BLaER1 (cell line): ENCODE data around the gene OSBPL6.
"Not testable (repeated sequence)": the region's sequence is repeated elsewhere in the genome, so short reads cannot be mapped to it uniquely, and the experiment has no call there.

Experiments
- H3K27ac ChIP-seq: shearing (Covaris generic); formaldehyde crosslinking; 2 replicates; pipeline ENCODE4 v1.8.1; 2022
- H3K27me3 ChIP-seq: shearing (Covaris generic); formaldehyde crosslinking; 2 replicates; pipeline ENCODE4 v1.8.1; 2022
- H3K36me3 ChIP-seq: shearing (Covaris generic); formaldehyde crosslinking; 2 replicates; pipeline ENCODE4 v1.8.1; 2022
- H3K4me1 ChIP-seq: shearing (Covaris generic); formaldehyde crosslinking; 2 replicates; pipeline ENCODE4 v1.8.1; 2022
- H3K4me2 ChIP-seq: shearing (Covaris generic); formaldehyde crosslinking; 2 replicates; pipeline ENCODE4 v1.8.1; 2022
- H3K4me3 ChIP-seq: shearing (Covaris generic); formaldehyde crosslinking; 2 replicates; pipeline ENCODE4 v1.8.1; 2022
- H3K9ac ChIP-seq: shearing (Covaris generic); formaldehyde crosslinking; 2 replicates; pipeline ENCODE4 v1.8.1; 2022
- H3K9me3 ChIP-seq: shearing (Covaris generic); formaldehyde crosslinking; 2 replicates; pipeline ENCODE4 v1.8.1; 2022
- H4K20me1 ChIP-seq: shearing (Covaris generic); formaldehyde crosslinking; 2 replicates; pipeline ENCODE4 v1.8.1; 2022
- Cebpa-rat ChIP-seq: shearing (Covaris generic); IDR thresholded peaks from 2 replicates; pipeline ENCODE4 v1.8.1; 2022

OSBPL6 gene

DNA sequence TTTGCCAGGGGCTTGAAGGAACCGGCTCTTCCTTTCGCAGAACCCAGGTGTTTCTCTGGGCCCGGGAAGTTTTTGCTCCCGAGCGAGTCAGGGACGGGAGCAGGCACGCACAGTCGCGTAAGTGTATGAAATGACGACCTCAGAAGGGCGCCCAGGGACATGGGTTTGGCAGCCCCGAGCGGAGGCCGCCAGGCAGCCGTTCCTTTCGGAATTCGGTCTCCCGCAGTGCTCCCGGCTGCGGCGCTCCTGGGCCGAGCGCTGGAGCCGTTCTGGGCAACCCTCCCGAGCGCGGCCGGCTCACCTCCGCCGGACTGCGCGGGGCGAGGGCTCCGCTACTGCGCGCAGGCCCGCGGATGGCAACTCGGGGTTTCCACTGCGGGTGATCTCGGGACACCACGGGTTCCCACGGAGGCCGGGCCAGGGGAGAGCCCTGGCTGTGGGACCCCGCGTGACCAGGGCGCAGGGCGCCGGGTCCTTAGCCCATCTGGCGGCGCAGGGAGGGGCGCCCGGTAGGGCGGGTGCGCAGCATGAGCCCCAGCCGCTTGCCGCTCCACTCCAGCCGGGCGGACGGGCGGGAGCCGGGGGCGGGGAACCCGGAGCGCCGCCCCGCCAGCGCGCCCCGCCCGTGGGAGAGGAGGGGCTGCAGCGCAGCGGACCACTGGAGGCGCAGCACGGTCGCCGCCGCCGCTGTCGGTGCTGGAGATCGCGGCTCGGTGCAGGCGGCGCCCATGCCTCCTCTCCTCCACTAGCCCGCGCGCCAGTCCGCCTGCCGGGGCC lies at the start of gene OSBPL6:
TSS of gene OSBPL6 (plus strand) at position 690 of the 777 bp plus-strand sequence. CDS start 111,673 bp downstream, outside the sequence.
- peak within 1 kb of the TSS; percentile 89 for H3K4me3 ChIP-seq
- H3K9me3 ChIP-seq: no peaks in the 10 kb centered on the region
- H3K4me2 ChIP-seq: peak within 1 kb of the TSS; percentile 98
- peaks cover 15% of the 10 kb centered on the region for H4K20me1 ChIP-seq
- H3K4me1 ChIP-seq: peaks cover 8% of the 10 kb centered on the region; the same call in 1 of the 2 replicates
- H3K27ac ChIP-seq: no peak within 1 kb of the TSS
- TF ChIP-seq Cebpa-rat: no peak
- H3K36me3 ChIP-seq: no peaks in the 10 kb centered on the region
- H3K27me3 ChIP-seq: peaks cover 47% of the 10 kb centered on the region
- peak within 1 kb of the TSS; percentile 73 for H3K9ac ChIP-seq

DNA sequence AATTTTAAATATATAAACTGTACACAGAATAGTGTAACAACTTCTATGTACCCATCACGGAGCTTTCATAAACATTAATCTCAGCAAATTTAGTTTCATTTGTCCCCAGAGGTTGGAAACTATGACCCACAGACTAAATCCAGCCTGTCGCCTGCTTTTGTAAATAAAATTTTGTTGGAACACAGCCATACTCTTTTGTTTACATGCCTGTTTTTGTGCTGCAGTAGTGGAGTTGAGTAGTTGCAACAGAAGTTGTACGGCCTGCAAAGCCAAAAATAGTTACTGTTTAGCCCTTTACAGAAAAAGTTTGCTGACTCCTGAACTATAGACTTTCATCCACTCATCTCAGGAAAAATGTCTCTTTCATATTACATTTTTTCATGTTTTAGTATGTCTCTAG lies 42.3 kb upstream of the OSBPL6 start:
- Histone ChIP-seq H3K9ac (no peak overlapping the region), H4K20me1 (no peaks in the 10 kb centered on the region), H3K9me3 (peaks cover 17% of the 10 kb centered on the region), H3K4me2 (no peak overlapping the region), H3K4me1 (no peaks in the 10 kb centered on the region), H3K27ac (no peak overlapping the region), H3K36me3 (no peaks in the 10 kb centered on the region), H3K27me3 (no peaks in the 10 kb centered on the region), H3K4me3 (no peak overlapping the region)
- no peak for TF ChIP-seq Cebpa-rat

DNA sequence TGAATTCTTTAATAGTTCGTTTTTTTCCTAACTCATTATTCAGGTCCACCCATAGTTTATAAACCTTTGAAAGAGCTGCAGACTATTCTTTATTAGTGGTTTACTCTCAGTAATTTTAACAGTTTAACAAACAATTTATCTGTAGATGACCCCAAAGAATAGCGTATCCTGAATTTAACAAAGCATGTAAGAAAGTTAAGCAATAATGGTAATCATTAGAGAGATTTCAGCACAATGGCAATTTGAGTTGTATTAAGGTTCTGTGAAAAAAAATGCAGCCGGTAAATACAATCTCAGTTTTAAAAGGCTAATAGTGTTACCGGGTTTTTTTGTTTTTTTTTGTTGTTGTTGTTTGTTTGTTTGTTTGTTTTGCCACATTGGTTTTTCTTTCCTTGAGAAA lies 41.8 kb upstream of the OSBPL6 start:
- H3K27ac ChIP-seq: no peak overlapping the region
- H3K4me2 ChIP-seq: no peak overlapping the region
- H3K4me1 ChIP-seq: no peaks in the 10 kb centered on the region
- TF ChIP-seq Cebpa-rat: no peak
- H3K9ac ChIP-seq: no peak overlapping the region
- no peaks in the 10 kb centered on the region for H4K20me1 ChIP-seq
- peaks cover 17% of the 10 kb centered on the region for H3K9me3 ChIP-seq
- no peaks in the 10 kb centered on the region for H3K27me3 ChIP-seq
- H3K4me3 ChIP-seq: no peak overlapping the region
- H3K36me3 ChIP-seq: no peaks in the 10 kb centered on the region

DNA sequence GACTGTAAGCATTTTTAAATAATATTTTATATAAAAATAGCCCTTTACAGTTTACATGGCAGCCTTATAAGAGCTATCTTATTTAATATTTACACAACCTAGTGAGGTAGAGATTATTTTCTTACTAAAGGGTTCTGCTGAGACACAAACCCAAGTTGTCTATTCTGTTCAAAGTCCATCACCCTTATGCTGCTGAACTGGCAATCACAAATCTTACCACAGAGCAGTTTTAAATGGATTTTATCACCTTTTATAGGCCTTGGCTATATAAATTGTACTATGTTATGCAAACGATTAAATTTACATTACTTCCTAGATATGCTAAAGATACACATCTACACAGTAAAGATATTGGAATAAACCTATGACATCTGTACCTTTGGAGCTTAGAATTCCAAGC lies 41.3 kb upstream of the OSBPL6 start:
- Histone ChIP-seq H3K27me3 (no peaks in the 10 kb centered on the region), H3K36me3 (no peaks in the 10 kb centered on the region), H3K4me2 (no peak overlapping the region), H3K9ac (no peak overlapping the region), H3K4me3 (no peak overlapping the region), H3K4me1 (no peaks in the 10 kb centered on the region), H3K9me3 (peaks cover 17% of the 10 kb centered on the region), H3K27ac (no peak overlapping the region), H4K20me1 (no peaks in the 10 kb centered on the region)
- no peak for TF ChIP-seq Cebpa-rat

DNA sequence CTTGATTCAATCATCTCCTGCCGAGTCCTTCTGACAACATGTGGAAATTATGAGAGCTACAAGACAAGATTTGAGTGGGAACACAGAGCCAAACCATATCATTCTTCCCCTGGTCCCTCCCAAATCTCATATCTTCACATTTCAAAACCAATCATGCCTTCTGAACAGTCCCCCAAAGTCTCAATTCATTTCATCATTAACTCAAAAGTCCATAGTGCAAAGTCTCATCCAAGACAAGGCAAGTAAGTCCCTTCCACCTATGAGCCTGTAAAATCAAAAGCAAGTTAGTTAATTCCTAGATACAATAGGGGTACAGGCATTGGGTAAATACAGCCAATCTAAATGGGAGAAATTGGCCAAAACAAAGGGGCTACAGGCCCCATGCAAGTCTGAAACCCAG lies 40.4 kb upstream of the OSBPL6 start:
- not testable (repeated sequence) for H3K4me1 ChIP-seq, H3K4me3 ChIP-seq, H4K20me1 ChIP-seq, H3K27ac ChIP-seq, H3K27me3 ChIP-seq, H3K9ac ChIP-seq, H3K36me3 ChIP-seq, H3K4me2 ChIP-seq
- H3K9me3 ChIP-seq: peaks cover 17% of the 10 kb centered on the region

DNA sequence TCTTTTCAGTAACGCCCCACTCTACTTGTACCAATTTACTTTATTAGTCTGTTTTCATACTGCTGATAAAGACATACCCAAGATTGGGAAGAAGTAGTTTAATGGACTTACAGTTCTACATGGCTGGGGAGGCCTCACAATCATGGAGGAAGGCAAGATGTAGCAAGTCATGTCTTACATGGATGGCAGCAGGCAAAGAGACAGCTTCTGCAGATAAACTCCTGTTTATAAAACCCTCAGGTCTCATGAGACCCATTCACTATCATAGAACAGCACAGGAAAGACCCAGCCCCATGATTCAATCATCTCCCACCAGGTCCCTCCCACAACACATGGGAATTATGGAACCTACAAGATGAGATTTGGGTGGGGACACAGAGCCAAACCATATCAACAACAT lies 38.8 kb upstream of the OSBPL6 start:
- H4K20me1 ChIP-seq: no peaks in the 10 kb centered on the region

DNA sequence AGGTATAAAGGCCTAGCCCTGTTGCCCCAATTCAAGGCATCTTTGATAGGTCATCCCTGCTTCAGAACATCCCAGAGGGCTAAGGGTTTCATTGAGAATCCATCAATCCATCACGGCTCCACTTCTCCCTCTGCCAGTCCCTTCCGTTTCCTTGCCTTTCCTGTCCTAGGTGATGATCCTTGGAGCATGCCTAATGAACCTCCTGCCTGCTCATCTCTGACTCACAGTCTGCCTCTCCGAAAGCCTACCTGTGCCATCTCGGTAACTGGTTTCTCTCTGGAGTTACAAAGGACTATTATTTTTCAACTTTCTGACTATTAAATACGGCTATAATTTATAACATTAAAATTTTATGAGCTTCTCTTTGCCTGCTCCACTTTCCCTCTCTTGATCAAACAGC lies 36.7 kb upstream of the OSBPL6 start:
- no peak overlapping the region for H3K4me2 ChIP-seq
- no peaks in the 10 kb centered on the region for H3K4me1 ChIP-seq
- no peaks in the 10 kb centered on the region for H4K20me1 ChIP-seq
- no peak overlapping the region for H3K27ac ChIP-seq
- H3K9ac ChIP-seq: no peak overlapping the region
- no peaks in the 10 kb centered on the region for H3K36me3 ChIP-seq
- H3K27me3 ChIP-seq: no peaks in the 10 kb centered on the region
- H3K4me3 ChIP-seq: no peak overlapping the region
- TF ChIP-seq Cebpa-rat: no peak
- H3K9me3 ChIP-seq: peaks cover 17% of the 10 kb centered on the region

More for the DNA sequence above, 38.8 kb upstream of the OSBPL6 start:
- no peak for TF ChIP-seq Cebpa-rat
- H3K4me3 ChIP-seq: no peak overlapping the region
- H3K27ac ChIP-seq: no peak overlapping the region
- H3K9ac ChIP-seq: no peak overlapping the region
- no peaks in the 10 kb centered on the region for H3K4me1 ChIP-seq
- H3K4me2 ChIP-seq: no peak overlapping the region
- peaks cover 17% of the 10 kb centered on the region for H3K9me3 ChIP-seq
- H3K27me3 ChIP-seq: no peaks in the 10 kb centered on the region
- H3K36me3 ChIP-seq: no peaks in the 10 kb centered on the region

DNA sequence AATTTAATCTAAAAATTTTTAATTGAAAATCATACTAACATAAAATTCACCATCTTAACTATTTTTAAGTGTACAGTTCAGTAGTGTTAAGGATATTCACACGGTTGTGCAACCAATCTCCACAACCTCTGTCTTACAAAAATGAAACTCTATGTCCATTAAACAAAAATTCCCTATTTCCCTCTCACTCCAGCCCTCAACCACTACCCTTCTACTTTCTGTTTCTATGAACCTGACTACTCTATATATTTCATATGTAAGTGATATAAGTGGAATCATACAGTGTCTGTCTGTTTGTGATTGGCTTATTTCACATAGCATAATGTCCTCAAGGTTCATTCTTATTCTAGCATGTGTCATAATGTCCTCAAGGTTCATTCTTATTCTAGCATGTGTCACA lies 34.3 kb upstream of the OSBPL6 start:
- no peaks in the 10 kb centered on the region for H3K36me3 ChIP-seq
- TF ChIP-seq Cebpa-rat: no peak
- no peaks in the 10 kb centered on the region for H4K20me1 ChIP-seq
- no peak overlapping the region for H3K4me2 ChIP-seq
- H3K27ac ChIP-seq: no peak overlapping the region
- H3K9me3 ChIP-seq: peaks cover 10% of the 10 kb centered on the region
- no peaks in the 10 kb centered on the region for H3K4me1 ChIP-seq
- H3K9ac ChIP-seq: no peak overlapping the region
- H3K27me3 ChIP-seq: no peaks in the 10 kb centered on the region
- no peak overlapping the region for H3K4me3 ChIP-seq

DNA sequence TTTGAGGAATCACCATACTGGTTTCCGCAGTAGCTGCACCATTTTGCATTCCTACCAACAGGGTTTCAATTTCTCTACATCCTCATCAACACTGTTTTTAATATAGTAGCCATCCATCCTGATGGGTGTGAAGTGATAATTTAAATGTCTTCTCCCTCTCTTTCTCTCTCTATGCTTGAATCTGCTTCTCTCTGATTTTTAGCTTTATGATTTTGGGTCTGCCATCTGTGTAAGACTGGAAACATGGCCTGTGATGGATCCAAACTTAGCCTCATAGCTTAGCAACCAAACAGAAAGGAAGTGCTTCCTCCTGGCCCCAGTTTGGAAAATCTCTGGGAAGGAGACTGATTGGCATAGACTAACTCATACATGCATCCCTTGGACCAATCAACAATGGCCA lies 33.7 kb upstream of the OSBPL6 start:
- Histone ChIP-seq H3K9ac (no peak overlapping the region), H3K27ac (no peak overlapping the region), H3K4me3 (no peak overlapping the region), H3K4me2 (no peak overlapping the region), H4K20me1 (no peaks in the 10 kb centered on the region), H3K4me1 (no peaks in the 10 kb centered on the region), H3K9me3 (peaks cover 3% of the 10 kb centered on the region), H3K27me3 (no peaks in the 10 kb centered on the region), H3K36me3 (no peaks in the 10 kb centered on the region)
- TF ChIP-seq Cebpa-rat: no peak

DNA sequence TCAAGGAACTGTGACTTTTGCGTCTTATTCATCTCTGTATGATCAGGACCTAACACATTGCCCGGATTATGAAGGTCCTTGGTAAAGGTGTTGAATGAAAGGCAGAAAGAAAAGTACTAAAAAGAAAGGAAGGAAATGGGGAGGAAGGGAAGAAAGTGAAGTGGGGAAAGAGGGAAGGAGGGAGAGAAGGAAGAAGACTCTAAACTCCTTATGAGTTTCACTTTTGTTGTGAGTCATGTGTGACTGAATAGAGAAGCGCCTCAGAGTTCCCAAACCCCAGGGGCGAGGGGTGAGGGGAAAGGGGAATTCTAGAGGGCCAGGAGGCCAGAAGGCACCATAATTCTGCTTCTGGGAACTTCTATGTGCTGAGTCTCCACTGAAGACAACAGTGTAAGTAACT lies 30.9 kb upstream of the OSBPL6 start:
- H3K4me2 ChIP-seq: no peak overlapping the region

DNA sequence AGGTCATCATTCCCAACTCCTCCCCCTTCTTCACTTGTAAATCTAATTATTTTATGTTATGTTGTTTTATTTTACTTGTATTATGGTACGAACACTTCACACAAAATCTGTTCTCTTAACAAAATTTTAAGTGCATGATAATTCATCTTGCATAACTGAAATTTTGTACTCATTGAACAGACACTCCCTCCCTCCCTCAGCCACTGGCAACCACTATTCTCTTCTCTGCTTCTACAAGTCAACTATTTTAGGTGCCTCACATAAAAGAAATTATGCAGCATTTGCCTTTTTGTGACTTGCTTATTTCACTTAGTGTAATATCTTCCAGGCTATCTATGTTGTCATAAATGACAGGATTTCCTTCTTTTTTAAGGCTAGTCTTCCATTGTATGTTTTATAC lies 30.4 kb upstream of the OSBPL6 start:
- H3K27ac ChIP-seq: no peak overlapping the region
- H3K4me1 ChIP-seq: no peaks in the 10 kb centered on the region
- H4K20me1 ChIP-seq: no peaks in the 10 kb centered on the region
- no peak overlapping the region for H3K4me3 ChIP-seq
- H3K27me3 ChIP-seq: no peaks in the 10 kb centered on the region
- H3K9ac ChIP-seq: no peak overlapping the region
- H3K4me2 ChIP-seq: no peak overlapping the region
- TF ChIP-seq Cebpa-rat: no peak
- no peaks in the 10 kb centered on the region for H3K36me3 ChIP-seq
- no peaks in the 10 kb centered on the region for H3K9me3 ChIP-seq

More for the DNA sequence above, 30.9 kb upstream of the OSBPL6 start:
- H3K9ac ChIP-seq: no peak overlapping the region
- H3K27ac ChIP-seq: no peak overlapping the region
- H3K36me3 ChIP-seq: no peaks in the 10 kb centered on the region
- H3K4me1 ChIP-seq: no peaks in the 10 kb centered on the region
- no peak overlapping the region for H3K4me3 ChIP-seq
- no peaks in the 10 kb centered on the region for H4K20me1 ChIP-seq
- no peaks in the 10 kb centered on the region for H3K27me3 ChIP-seq
- no peak for TF ChIP-seq Cebpa-rat
- H3K9me3 ChIP-seq: no peaks in the 10 kb centered on the region
